ENCODE results near the gene SUSD6. TPM values are rescaled to one million over a fixed set of nuclear protein-coding genes. Genes with fewer than 3 reads are reported as not detected.
"Not testable (repeated sequence)": the region's sequence is repeated elsewhere in the genome, so short reads cannot be mapped to it uniquely, and the experiment has no call there.

Gene SUSD6
- total RNA-seq, 4 donors from 2014 or later = 54.4 to 66.3 (median 57.7) TPM

- no peaks in the 10 kb centered on the region for H3K9me3 ChIP-seq
- TF ChIP-seq POLR2A (IDR thresholded peaks at IDR 0.05) (no peak), EP300 (IDR thresholded peaks at IDR 0.05) (peak in 1 of 2 donors; percentile 86)
- TF ChIP-seq, protein P1, sequence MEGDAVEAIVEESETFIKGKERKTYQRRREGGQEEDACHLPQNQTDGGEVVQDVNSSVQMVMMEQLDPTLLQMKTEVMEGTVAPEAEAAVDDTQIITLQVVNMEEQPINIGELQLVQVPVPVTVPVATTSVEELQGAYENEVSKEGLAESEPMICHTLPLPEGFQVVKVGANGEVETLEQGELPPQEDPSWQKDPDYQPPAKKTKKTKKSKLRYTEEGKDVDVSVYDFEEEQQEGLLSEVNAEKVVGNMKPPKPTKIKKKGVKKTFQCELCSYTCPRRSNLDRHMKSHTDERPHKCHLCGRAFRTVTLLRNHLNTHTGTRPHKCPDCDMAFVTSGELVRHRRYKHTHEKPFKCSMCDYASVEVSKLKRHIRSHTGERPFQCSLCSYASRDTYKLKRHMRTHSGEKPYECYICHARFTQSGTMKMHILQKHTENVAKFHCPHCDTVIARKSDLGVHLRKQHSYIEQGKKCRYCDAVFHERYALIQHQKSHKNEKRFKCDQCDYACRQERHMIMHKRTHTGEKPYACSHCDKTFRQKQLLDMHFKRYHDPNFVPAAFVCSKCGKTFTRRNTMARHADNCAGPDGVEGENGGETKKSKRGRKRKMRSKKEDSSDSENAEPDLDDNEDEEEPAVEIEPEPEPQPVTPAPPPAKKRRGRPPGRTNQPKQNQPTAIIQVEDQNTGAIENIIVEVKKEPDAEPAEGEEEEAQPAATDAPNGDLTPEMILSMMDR (IDR thresholded peaks at IDR 0.05) = no peak
- H3K36me3 ChIP-seq = no peaks in the 10 kb centered on the region
- H3K4me1 ChIP-seq = peaks cover 0 to 47% (median 23%) of the 10 kb centered on the region in 4 donors
- no peaks in the 10 kb centered on the region for H3K27me3 ChIP-seq
- peak overlapping the region in 2 of 4 donors; percentile 40 to 49 for H3K27ac ChIP-seq
- H3K4me3 ChIP-seq = no peak overlapping the region
- WGBS, 2 donors = 36 to 41% methylated on average over 6 to 7 of the region's 7 CpGs
- DNase-seq (ENCODE audit: low spot score in 2 of 2) = peak in 1 of 2 donors; percentile 58
These were observed 108.1 kb downstream of the SUSD6 start for GRCh38 chr14:69719501-69719951.

GRCh38 chr14:69720912-69721311, 109.5 kb downstream of the SUSD6 start:
- H3K27ac ChIP-seq = no peak overlapping the region
- TF ChIP-seq, protein P1 (IDR thresholded peaks at IDR 0.05) = no peak
- TF ChIP-seq POLR2A (IDR thresholded peaks at IDR 0.05) = no peak
- TF ChIP-seq EP300 (IDR thresholded peaks at IDR 0.05) = no peak
- no peaks in the 10 kb centered on the region for H3K9me3 ChIP-seq
- H3K4me1 ChIP-seq = peaks cover 0 to 42% (median 22%) of the 10 kb centered on the region in 4 donors
- H3K4me3 ChIP-seq = no peak overlapping the region
- H3K36me3 ChIP-seq = no peaks in the 10 kb centered on the region
- no peak for DNase-seq (ENCODE audit: low spot score in 2 of 2)
- 70% methylated on average over 4 of the region's 4 CpGs for WGBS, 2 donors
- no peaks in the 10 kb centered on the region for H3K27me3 ChIP-seq

GRCh38 chr14:69726761-69727511, 115.5 kb downstream of the SUSD6 start:
- H3K9me3 ChIP-seq = no peaks in the 10 kb centered on the region
- H3K4me3 ChIP-seq = peak overlapping the region; percentile 27 to 48 (median 37)
- no peaks in the 10 kb centered on the region for H3K36me3 ChIP-seq
- peak; percentile 64 to 80 for DNase-seq (ENCODE audit: low spot score in 2 of 2)
- TF ChIP-seq EP300 (IDR thresholded peaks at IDR 0.05) = peak in 1 of 2 donors; percentile 49
- TF ChIP-seq, protein P1 (IDR thresholded peaks at IDR 0.05) = peak; percentile 95 to 99 (median 97)
- no peak for TF ChIP-seq POLR2A (IDR thresholded peaks at IDR 0.05)
- peak overlapping the region; percentile 26 to 74 (median 48) for H3K27ac ChIP-seq
- 6% methylated on average over 36 to 50 of the region's 51 CpGs for WGBS, 2 donors
- H3K27me3 ChIP-seq = no peaks in the 10 kb centered on the region
- H3K4me1 ChIP-seq = peaks cover 0 to 26% (median 5%) of the 10 kb centered on the region in 4 donors

DNA sequence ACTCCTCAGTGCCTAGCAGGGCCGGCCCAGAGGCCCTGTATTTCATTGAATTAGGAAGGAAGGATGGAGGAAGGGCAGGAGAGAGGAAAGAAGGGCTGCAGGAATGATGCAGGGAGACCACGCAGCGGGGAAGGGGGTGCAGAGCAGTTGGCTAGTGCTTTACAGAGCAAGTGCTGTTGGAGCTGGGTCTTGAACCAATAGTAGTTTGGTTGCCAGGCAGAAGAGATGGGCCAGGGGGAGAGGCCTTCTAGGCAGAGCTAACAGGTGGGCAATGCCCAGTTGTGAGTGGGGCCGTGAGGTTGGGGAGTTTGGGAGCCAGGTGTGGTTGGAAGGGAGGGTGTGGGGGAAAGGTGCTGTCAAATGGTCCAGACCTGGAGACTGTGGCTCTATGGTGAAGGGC, 116.5 kb downstream of the SUSD6 start:
- Histone ChIP-seq H3K4me3 (no peak overlapping the region), H3K27ac (peak overlapping the region in 1 of 4 donors; percentile 74), H3K4me1 (peaks cover 0 to 26% (median 5%) of the 10 kb centered on the region in 4 donors), H3K9me3 (no peaks in the 10 kb centered on the region), H3K27me3 (no peaks in the 10 kb centered on the region), H3K36me3 (no peaks in the 10 kb centered on the region)
- TF ChIP-seq POLR2A (IDR thresholded peaks at IDR 0.05) = no peak
- no peak for TF ChIP-seq EP300 (IDR thresholded peaks at IDR 0.05)
- TF ChIP-seq, protein P1 (IDR thresholded peaks at IDR 0.05) = no peak
- DNase-seq (ENCODE audit: low spot score in 2 of 2) = no peak
- WGBS, 2 donors = 82 to 94% methylated on average over 4 of the region's 4 CpGs

GRCh38 chr14:69731919-69732598, 120.7 kb downstream of the SUSD6 start:
- DNase-seq (ENCODE audit: low spot score in 2 of 2); H3K9me3 ChIP-seq; H3K27me3 ChIP-seq; H3K27ac ChIP-seq; H3K4me3 ChIP-seq; H3K36me3 ChIP-seq: not testable (repeated sequence)
- peaks cover 0 to 12% (median 0%) of the 10 kb centered on the region in 4 donors for H3K4me1 ChIP-seq
- WGBS, 2 donors = 96 to 99% methylated on average over 8 of the region's 8 CpGs

DNA sequence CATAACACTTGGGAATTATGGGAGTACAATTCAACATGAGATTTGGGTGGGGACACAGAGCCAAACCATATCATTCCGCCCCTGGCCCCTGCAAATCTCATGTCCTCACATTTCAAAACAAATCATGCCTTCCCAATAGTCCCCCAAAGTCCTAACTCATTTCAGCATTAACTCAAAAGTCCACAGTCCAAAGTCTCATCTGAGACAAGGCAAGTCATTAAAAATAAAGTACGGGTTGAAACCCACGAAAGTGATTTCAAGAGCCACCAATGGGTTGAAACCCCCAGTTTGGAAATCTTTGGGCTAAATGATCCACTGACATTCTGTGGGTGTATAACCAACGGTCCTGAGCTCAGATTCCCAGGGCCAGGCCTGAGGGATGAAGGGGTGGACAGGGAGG, 125.0 kb downstream of the SUSD6 start:
- not testable (repeated sequence) for H3K27me3 ChIP-seq; H3K36me3 ChIP-seq; H3K4me3 ChIP-seq; H3K27ac ChIP-seq; H3K4me1 ChIP-seq; DNase-seq (ENCODE audit: low spot score in 2 of 2); H3K9me3 ChIP-seq
- 77 to 84% methylated on average over 4 of the region's 4 CpGs for WGBS, 2 donors
